Measurements from ENCODE around the gene ZNF175. TPM values are rescaled to one million over a fixed set of nuclear protein-coding genes. Genes with fewer than 3 reads are reported as not detected.

ZNF175 gene
- total and polyA plus RNA-seq, 9 of the 15 experiments (the other 6 are each of a cell fraction or from before 2014, with no cell fraction given), result 3.7 to 37.9 (median 14.0) TPM

GRCh38 chr19:51570962-51571575 is at the start of gene ZNF175 (continued):
- TF ChIP-seq, protein P1, sequence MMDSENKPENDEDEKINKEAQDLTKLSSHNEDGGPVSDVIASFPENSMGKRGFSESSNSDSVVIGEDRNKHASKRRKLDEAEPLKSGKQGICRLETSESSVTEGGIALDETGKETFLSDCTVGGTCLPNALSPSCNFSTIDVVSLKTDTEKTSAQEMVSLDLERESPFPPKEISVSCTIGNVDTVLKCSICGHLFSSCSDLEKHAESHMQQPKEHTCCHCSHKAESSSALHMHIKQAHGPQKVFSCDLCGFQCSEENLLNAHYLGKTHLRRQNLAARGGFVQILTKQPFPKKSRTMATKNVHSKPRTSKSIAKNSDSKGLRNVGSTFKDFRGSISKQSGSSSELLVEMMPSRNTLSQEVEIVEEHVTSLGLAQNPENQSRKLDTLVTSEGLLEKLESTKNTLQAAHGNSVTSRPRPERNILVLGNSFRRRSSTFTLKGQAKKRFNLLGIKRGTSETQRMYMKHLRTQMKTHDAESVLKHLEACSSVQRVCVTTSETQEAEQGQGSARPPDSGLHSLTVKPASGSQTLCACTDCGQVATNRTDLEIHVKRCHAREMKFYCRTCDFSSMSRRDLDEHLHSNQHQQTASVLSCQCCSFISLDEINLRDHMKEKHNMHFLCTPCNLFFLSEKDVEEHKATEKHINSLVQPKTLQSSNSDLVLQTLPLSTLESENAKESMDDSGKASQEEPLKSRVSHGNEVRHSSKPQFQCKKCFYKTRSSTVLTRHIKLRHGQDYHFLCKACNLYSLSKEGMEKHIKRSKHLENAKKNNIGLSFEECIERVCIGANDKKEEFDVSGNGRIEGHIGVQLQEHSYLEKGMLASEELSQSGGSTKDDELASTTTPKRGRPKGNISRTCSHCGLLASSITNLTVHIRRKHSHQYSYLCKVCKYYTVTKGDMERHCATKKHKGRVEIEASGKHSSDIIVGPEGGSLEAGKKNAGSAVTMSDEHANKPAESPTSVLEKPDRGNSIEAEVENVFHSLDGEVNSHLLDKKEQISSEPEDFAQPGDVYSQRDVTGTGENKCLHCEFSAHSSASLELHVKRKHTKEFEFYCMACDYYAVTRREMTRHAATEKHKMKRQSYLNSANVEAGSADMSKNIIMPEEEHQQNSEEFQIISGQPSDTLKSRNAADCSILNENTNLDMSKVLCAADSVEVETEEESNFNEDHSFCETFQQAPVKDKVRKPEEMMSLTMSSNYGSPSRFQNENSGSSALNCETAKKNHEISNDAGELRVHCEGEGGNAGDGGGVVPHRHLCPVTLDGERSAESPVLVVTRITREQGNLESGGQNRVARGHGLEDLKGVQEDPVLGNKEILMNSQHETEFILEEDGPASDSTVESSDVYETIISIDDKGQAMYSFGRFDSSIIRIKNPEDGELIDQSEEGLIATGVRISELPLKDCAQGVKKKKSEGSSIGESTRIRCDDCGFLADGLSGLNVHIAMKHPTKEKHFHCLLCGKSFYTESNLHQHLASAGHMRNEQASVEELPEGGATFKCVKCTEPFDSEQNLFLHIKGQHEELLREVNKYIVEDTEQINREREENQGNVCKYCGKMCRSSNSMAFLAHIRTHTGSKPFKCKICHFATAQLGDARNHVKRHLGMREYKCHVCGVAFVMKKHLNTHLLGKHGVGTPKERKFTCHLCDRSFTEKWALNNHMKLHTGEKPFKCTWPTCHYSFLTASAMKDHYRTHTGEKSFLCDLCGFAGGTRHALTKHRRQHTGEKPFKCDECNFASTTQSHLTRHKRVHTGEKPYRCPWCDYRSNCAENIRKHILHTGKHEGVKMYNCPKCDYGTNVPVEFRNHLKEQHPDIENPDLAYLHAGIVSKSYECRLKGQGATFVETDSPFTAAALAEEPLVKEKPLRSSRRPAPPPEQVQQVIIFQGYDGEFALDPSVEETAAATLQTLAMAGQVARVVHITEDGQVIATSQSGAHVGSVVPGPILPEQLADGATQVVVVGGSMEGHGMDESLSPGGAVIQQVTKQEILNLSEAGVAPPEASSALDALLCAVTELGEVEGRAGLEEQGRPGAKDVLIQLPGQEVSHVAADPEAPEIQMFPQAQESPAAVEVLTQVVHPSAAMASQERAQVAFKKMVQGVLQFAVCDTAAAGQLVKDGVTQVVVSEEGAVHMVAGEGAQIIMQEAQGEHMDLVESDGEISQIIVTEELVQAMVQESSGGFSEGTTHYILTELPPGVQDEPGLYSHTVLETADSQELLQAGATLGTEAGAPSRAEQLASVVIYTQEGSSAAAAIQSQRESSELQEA (IDR thresholded peaks at IDR 0.05; ENCODE audit: low read depth), result peak; percentile 89
- TF ChIP-seq EP300 (IDR thresholded peaks at IDR 0.05; ENCODE audit: low read length) (peak; percentile 43; the same call in 1 of the 2 replicates), TAF15 (IDR thresholded peaks at IDR 0.05; ENCODE audit: low read depth, low read length) (no peak), KDM2B (CRISPR knock-in tag; IDR thresholded peaks at IDR 0.05) (no peak), ARNT (IDR thresholded peaks at IDR 0.05) (0 out of 4 replicates have a peak, but pooled peaks have one; percentile 25 to 45), EHMT2 (IDR thresholded peaks at IDR 0.05) (peak; percentile 87)
- TF ChIP-seq, protein P2, sequence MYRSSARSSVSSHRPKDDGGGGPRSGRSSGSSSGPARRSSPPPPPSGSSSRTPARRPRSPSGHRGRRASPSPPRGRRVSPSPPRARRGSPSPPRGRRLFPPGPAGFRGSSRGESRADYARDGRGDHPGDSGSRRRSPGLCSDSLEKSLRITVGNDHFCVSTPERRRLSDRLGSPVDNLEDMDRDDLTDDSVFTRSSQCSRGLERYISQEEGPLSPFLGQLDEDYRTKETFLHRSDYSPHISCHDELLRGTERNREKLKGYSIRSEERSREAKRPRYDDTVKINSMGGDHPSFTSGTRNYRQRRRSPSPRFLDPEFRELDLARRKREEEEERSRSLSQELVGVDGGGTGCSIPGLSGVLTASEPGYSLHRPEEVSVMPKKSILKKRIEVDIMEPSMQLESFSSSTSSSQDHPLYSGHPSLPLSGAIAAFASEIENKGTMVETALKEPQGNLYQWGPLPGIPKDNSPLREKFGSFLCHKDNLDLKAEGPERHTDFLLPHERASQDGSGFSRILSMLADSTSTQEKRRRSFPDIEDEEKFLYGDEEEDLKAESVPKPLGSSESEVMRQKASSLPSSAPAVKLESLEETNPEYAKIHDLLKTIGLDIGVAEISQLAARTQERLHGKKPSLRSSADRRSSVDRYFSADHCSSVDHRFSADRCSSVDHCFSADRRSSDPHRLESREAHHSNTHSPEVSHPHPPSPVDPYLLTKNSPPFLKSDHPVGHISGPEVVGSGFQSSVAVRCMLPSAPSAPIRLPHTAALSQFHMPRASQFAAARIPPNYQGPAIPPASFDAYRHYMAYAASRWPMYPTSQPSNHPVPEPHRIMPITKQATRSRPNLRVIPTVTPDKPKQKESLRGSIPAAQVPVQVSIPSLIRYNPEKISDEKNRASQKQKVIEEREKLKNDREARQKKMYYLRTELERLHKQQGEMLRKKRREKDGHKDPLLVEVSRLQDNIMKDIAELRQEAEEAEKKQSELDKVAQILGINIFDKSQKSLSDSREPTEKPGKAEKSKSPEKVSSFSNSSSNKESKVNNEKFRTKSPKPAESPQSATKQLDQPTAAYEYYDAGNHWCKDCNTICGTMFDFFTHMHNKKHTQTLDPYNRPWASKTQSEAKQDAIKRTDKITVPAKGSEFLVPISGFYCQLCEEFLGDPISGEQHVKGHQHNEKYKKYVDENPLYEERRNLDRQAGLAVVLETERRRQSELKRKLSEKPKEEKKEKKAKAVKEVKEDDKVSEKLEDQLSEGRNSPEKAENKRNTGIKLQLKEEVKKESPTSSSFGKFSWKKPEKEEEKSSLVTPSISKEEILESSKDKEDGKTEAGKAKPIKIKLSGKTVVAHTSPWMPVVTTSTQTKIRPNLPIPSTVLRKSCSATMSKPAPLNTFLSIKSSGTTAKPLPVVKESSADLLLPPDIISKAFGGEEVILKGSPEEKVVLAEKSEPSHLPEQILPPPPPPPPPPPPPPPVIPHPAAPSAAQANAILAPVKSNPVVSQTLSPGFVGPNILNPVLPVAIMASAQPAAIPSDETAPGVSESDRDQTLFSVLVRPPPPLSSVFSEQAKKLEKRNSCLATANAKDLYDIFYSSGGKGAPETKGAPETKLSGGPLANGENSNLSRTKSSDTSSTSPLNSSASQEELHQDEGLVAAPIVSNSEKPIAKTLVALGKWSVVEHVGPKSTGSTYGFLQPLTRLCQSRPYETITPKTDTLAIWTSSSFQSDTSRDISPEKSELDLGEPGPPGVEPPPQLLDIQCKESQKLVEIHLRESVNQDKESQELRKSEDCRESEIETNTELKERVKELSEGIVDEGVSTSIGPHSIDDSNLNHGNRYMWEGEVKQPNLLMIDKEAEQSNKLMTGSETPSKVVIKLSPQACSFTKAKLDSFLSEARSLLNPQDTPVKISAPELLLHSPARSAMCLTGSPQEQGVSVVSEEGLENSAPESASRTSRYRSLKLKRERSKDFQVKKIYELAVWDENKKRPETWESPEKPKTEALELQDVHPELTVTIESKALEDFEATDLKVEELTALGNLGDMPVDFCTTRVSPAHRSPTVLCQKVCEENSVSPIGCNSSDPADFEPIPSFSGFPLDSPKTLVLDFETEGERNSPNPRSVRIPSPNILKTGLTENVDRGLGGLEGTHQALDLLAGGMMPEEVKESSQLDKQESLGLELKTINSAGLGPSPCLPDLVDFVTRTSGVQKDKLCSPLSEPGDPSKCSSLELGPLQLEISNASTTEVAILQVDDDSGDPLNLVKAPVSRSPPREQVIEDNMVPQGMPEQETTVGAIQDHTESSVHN (IDR thresholded peaks at IDR 0.05; ENCODE audit: borderline replicate concordance in 1 of 2, low read depth in 1 of 2), result no peak
- TF ChIP-seq, protein P3, sequence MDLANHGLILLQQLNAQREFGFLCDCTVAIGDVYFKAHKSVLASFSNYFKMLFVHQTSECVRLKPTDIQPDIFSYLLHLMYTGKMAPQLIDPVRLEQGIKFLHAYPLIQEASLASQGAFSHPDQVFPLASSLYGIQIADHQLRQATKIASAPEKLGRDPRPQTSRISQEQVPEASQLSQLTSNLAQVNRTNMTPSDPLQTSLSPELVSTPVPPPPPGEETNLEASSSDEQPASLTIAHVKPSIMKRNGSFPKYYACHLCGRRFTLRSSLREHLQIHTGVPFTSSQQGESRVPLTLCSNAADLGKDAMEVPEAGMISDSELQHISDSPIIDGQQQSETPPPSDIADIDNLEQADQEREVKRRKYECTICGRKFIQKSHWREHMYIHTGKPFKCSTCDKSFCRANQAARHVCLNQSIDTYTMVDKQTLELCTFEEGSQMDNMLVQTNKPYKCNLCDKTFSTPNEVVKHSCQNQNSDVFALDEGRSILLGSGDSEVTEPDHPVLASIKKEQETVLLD (IDR thresholded peaks at IDR 0.05), result peak; percentile 89

All from K562 (cell line).